Adrenal gland (tissue), 5 donors: ENCODE results near the gene TMEM156.

Experiments
- POLR2A ChIP-seq, 2 donors: fragments of 450-650 bp; IDR thresholded peaks; one replicate each; pipeline ENCODE4 v1.6.1; 2017; ENCODE audit warnings: antibody characterized with exemption in 2 of 2, mild to moderate bottlenecking in 2 of 2, moderate library complexity in 1 of 2
- TF ChIP-seq, protein P1 (sequence below), 6 experiments: fragments of 450-650 bp in 4 of 6; fragments of 200-600 bp in 2 of 6; sonication (generic) in 1 of 6; IDR thresholded peaks; 1 replicate in 5 of 6; 2 replicates in 1 of 6; pipeline versions ENCODE4 v1.5.1 to v1.8.0; 2016 to 2021; ENCODE audit warnings: antibody characterized with exemption in 6 of 6, mild to moderate bottlenecking in 2 of 6, moderate library complexity in 1 of 6
- donor health status: DM: no; HTN: no; CAD: no.

- TF ChIP-seq POLR2A (IDR thresholded peaks at IDR 0.05): no peak
- TF ChIP-seq, protein P1, sequence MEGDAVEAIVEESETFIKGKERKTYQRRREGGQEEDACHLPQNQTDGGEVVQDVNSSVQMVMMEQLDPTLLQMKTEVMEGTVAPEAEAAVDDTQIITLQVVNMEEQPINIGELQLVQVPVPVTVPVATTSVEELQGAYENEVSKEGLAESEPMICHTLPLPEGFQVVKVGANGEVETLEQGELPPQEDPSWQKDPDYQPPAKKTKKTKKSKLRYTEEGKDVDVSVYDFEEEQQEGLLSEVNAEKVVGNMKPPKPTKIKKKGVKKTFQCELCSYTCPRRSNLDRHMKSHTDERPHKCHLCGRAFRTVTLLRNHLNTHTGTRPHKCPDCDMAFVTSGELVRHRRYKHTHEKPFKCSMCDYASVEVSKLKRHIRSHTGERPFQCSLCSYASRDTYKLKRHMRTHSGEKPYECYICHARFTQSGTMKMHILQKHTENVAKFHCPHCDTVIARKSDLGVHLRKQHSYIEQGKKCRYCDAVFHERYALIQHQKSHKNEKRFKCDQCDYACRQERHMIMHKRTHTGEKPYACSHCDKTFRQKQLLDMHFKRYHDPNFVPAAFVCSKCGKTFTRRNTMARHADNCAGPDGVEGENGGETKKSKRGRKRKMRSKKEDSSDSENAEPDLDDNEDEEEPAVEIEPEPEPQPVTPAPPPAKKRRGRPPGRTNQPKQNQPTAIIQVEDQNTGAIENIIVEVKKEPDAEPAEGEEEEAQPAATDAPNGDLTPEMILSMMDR (IDR thresholded peaks at IDR 0.05): no peak
These were observed 87.8 kb downstream of the TMEM156 start for GRCh38 chr4:38944440-38944839.
